ENCODE results near the gene TPRG1.

- TF ChIP-seq, protein P1, sequence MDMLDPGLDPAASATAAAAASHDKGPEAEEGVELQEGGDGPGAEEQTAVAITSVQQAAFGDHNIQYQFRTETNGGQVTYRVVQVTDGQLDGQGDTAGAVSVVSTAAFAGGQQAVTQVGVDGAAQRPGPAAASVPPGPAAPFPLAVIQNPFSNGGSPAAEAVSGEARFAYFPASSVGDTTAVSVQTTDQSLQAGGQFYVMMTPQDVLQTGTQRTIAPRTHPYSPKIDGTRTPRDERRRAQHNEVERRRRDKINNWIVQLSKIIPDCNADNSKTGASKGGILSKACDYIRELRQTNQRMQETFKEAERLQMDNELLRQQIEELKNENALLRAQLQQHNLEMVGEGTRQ (IDR thresholded peaks at IDR 0.05; ENCODE audit: low read length), result no peak
- no peak for TF ChIP-seq TAF1 (IDR thresholded peaks at IDR 0.05; ENCODE audit: low read depth, low read length)
- TF ChIP-seq CTCF (IDR thresholded peaks at IDR 0.05; ENCODE audit: control extremely low read depth in 1 of 3, insufficient read depth in 1 of 3, low read depth in 1 of 3, low read length in 3 of 3), result no peak
- no peak for TF ChIP-seq POLR2A (IDR thresholded peaks at IDR 0.05; ENCODE audit: control extremely low read depth in 1 of 2, low read depth in 2 of 2, low read length in 2 of 2)
- TF ChIP-seq RXRA (IDR thresholded peaks at IDR 0.05; ENCODE audit: insufficient read depth, low read depth, low read length), result no peak
- TF ChIP-seq ZNF274 (IDR thresholded peaks at IDR 0.05; ENCODE audit: borderline replicate concordance, extremely low read depth, low read length), result no peak
- no peak for TF ChIP-seq YY1 (IDR thresholded peaks at IDR 0.05; ENCODE audit: low read depth, low read length)
- TF ChIP-seq POLR2AphosphoS5 (IDR thresholded peaks at IDR 0.05; ENCODE audit: low read depth, low read length), result no peak
- no peak for TF ChIP-seq TBP (IDR thresholded peaks at IDR 0.05; ENCODE audit: low read depth, low read length)
- no peak for TF ChIP-seq BACH1 (IDR thresholded peaks at IDR 0.05; ENCODE audit: low read length)
These were observed 104.9 kb downstream of the TPRG1 start for GRCh38 chr3:189276444-189277219.

Measured in H1 (cell line).